HepG2 (cell line): Measurements from ENCODE around the gene GGCT. TPM values are rescaled to one million over a fixed set of nuclear protein-coding genes. Genes with fewer than 3 reads are reported as not detected.

ENCODE experiments used
- EP300 ChIP-seq, 3 experiments: sonication (generic) in 1 of 3; formaldehyde crosslinking in 1 of 3; IDR thresholded peaks; 2 replicates each; pipeline versions ENCODE4 v1.5.1 to v1.6.1; 2011 to 2020; ENCODE audit warnings: low read depth in 2 of 3, low read length in 2 of 3, borderline replicate concordance in 1 of 3, improper control_type of control experiment in 1 of 3, mild to moderate bottlenecking in 1 of 3, missing genetic modification reagents in 1 of 3, moderate library complexity in 1 of 3
- MEIS2 ChIP-seq: sonication (generic); formaldehyde crosslinking; IDR thresholded peaks from 2 replicates; pipeline ENCODE4 v1.9.0; 2021; ENCODE audit warnings: mild to moderate bottlenecking, missing genetic modification reagents
- NPAS2 ChIP-seq: sonication (generic); formaldehyde crosslinking; IDR thresholded peaks from 2 replicates; pipeline ENCODE4 v1.8.0; 2022; ENCODE audit warnings: mild to moderate bottlenecking, missing genetic modification reagents, borderline replicate concordance
- RXRB ChIP-seq: IDR thresholded peaks from 2 replicates; pipeline ENCODE4 v1.6.1; 2016; ENCODE audit warnings: borderline replicate concordance, missing genetic modification reagents, missing compliant biosample characterization
- ZNF205 ChIP-seq: IDR thresholded peaks from 2 replicates; pipeline ENCODE4 v1.6.1; 2018; ENCODE audit warnings: missing biosample characterization, missing genetic modification reagents
- ZNF224 ChIP-seq: sonication (generic); formaldehyde crosslinking; IDR thresholded peaks from 2 replicates; pipeline ENCODE4 v1.5.0; 2020; ENCODE audit warnings: mild to moderate bottlenecking, missing genetic modification reagents
- polyA plus RNA-seq, 8 experiments: library from polyadenylated mRNA; depleted of rRNA in 3 of 8; stranded (reverse) in 7 of 8; unstranded in 1 of 8; fragments of >200 nt; fragmentation: Illumina TruSeq in 4 of 8; extraction: Trizol in 4 of 8; gene quantifications; 2 replicates each; pipeline versions ENCODE4 v1.2.1 to v1.2.3, GENCODE V29; 2011 to 2016; ENCODE audit warnings: low read depth in 4 of 8, missing spikeins in 1 of 8, mixed read lengths in 1 of 8; ENCODE audit not compliant: insufficient read depth in 1 of 8
- total RNA-seq, 5 experiments: library from RNA; depleted of rRNA; stranded (reverse); fragments of >200 nt; fragmentation: Illumina TruSeq; extraction: Trizol; gene quantifications; 2 replicates each; pipeline ENCODE4 v1.2.3, GENCODE V29; 2016; ENCODE audit warnings: low read depth in 1 of 5
- TF ChIP-seq, protein P1 (sequence below): sonication (generic); formaldehyde crosslinking; IDR thresholded peaks from 2 replicates; pipeline ENCODE4 v1.9.0; 2022; ENCODE audit warnings: low read depth, missing genetic modification reagents
- TF ChIP-seq, protein P2 (sequence below): sonication (generic); formaldehyde crosslinking; IDR thresholded peaks from 2 replicates; pipeline ENCODE4 v1.4.0; 2020; ENCODE audit warnings: missing genetic modification reagents
- TF ChIP-seq, protein P3 (sequence below): sonication (generic); formaldehyde crosslinking; IDR thresholded peaks from 2 replicates; pipeline ENCODE4 v1.4.0; 2020; ENCODE audit warnings: missing genetic modification reagents, borderline replicate concordance
- TF ChIP-seq, protein P4 (sequence below): IDR thresholded peaks from 2 replicates; pipeline ENCODE4 v1.6.1; 2012; ENCODE audit warnings: low read depth, low read length, improper control_type of control experiment
- TF ChIP-seq, protein P5 (sequence below): sonication (generic); formaldehyde crosslinking; IDR thresholded peaks from 2 replicates; pipeline ENCODE4 v1.4.0; 2020; ENCODE audit warnings: mild to moderate bottlenecking, missing genetic modification reagents

The GGCT gene
- total and polyA plus RNA-seq, 2 of the 13 experiments (the other 11 are each of a cell fraction or from before 2014, with no cell fraction given), result 19.5 to 78.3 TPM

DNA sequence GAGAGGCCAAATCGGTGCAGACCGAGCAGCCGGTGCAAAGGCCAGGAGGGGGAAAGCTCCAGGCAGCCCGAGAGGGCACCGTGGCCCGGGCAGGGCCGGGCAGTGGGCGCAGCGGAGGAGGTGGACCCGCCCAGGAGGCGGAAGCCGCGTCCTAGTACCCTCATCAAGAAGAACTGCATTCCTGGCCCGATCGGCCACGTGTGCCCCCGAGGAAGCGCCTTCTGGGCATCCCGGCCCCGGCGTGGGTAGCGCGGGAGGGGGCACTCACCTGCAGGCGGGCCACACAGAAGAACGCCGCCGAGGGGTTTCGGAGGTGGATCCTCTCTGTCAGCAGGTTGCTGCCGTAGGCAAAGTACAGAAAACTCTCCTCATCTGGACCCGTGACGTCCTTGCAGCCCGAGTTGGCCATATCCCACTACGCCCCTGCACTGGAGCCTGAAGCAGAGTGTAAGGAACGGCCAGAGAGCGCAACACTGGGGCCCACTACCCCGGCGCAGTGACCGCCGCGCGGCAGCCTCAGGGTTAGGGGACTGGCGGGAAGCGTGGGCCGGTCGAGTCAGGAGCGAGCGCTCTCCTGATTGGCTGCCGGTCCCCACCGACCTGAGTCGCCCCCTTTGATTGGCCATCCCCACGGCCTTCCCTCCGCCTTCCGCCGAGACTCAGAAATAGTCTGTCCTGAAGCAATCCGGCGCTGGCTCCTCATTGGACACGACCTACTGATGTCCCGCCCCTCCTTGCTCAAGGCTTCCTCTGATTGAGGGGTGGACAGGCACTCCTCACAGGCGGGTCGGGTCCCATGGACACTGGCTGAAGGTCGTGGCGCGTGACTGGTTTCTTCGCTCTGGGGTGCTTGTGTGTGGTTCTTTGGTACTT, at the start of gene GGCT (continued):
- TF ChIP-seq EP300 (IDR thresholded peaks at IDR 0.05; ENCODE audit: low read depth in 2 of 2, low read length in 2 of 2) (no peak), EP300 (CRISPR knock-in tag; IDR thresholded peaks at IDR 0.05; ENCODE audit: borderline replicate concordance) (peak; percentile 41; the same call in 1 of the 2 replicates), RXRB (peak; percentile 16), NPAS2 (CRISPR knock-in tag) (no peak), ZNF224 (CRISPR knock-in tag) (peak; percentile 90), ZNF205 (CRISPR knock-in tag) (0 out of 2 replicates have a peak, but pooled peaks have one; percentile 18), MEIS2 (peak; percentile 14; the same call in 1 of the 2 replicates)
- TF ChIP-seq, protein P1, sequence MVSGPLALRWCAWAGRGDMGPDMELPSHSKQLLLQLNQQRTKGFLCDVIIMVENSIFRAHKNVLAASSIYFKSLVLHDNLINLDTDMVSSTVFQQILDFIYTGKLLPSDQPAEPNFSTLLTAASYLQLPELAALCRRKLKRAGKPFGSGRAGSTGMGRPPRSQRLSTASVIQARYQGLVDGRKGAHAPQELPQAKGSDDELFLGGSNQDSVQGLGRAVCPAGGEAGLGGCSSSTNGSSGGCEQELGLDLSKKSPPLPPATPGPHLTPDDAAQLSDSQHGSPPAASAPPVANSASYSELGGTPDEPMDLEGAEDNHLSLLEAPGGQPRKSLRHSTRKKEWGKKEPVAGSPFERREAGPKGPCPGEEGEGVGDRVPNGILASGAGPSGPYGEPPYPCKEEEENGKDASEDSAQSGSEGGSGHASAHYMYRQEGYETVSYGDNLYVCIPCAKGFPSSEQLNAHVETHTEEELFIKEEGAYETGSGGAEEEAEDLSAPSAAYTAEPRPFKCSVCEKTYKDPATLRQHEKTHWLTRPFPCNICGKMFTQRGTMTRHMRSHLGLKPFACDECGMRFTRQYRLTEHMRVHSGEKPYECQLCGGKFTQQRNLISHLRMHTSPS, result peak; percentile 73
- TF ChIP-seq, protein P2, sequence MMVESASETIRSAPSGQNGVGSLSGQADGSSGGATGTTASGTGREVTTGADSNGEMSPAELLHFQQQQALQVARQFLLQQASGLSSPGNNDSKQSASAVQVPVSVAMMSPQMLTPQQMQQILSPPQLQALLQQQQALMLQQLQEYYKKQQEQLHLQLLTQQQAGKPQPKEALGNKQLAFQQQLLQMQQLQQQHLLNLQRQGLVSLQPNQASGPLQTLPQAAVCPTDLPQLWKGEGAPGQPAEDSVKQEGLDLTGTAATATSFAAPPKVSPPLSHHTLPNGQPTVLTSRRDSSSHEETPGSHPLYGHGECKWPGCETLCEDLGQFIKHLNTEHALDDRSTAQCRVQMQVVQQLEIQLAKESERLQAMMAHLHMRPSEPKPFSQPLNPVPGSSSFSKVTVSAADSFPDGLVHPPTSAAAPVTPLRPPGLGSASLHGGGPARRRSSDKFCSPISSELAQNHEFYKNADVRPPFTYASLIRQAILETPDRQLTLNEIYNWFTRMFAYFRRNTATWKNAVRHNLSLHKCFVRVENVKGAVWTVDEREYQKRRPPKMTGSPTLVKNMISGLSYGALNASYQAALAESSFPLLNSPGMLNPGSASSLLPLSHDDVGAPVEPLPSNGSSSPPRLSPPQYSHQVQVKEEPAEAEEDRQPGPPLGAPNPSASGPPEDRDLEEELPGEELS (CRISPR knock-in tag), result no peak
- TF ChIP-seq, protein P3, sequence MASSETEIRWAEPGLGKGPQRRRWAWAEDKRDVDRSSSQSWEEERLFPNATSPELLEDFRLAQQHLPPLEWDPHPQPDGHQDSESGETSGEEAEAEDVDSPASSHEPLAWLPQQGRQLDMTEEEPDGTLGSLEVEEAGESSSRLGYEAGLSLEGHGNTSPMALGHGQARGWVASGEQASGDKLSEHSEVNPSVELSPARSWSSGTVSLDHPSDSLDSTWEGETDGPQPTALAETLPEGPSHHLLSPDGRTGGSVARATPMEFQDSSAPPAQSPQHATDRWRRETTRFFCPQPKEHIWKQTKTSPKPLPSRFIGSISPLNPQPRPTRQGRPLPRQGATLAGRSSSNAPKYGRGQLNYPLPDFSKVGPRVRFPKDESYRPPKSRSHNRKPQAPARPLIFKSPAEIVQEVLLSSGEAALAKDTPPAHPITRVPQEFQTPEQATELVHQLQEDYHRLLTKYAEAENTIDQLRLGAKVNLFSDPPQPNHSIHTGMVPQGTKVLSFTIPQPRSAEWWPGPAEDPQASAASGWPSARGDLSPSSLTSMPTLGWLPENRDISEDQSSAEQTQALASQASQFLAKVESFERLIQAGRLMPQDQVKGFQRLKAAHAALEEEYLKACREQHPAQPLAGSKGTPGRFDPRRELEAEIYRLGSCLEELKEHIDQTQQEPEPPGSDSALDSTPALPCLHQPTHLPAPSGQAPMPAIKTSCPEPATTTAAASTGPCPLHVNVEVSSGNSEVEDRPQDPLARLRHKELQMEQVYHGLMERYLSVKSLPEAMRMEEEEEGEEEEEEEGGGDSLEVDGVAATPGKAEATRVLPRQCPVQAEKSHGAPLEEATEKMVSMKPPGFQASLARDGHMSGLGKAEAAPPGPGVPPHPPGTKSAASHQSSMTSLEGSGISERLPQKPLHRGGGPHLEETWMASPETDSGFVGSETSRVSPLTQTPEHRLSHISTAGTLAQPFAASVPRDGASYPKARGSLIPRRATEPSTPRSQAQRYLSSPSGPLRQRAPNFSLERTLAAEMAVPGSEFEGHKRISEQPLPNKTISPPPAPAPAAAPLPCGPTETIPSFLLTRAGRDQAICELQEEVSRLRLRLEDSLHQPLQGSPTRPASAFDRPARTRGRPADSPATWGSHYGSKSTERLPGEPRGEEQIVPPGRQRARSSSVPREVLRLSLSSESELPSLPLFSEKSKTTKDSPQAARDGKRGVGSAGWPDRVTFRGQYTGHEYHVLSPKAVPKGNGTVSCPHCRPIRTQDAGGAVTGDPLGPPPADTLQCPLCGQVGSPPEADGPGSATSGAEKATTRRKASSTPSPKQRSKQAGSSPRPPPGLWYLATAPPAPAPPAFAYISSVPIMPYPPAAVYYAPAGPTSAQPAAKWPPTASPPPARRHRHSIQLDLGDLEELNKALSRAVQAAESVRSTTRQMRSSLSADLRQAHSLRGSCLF (CRISPR knock-in tag), result no peak
- TF ChIP-seq, protein P4, sequence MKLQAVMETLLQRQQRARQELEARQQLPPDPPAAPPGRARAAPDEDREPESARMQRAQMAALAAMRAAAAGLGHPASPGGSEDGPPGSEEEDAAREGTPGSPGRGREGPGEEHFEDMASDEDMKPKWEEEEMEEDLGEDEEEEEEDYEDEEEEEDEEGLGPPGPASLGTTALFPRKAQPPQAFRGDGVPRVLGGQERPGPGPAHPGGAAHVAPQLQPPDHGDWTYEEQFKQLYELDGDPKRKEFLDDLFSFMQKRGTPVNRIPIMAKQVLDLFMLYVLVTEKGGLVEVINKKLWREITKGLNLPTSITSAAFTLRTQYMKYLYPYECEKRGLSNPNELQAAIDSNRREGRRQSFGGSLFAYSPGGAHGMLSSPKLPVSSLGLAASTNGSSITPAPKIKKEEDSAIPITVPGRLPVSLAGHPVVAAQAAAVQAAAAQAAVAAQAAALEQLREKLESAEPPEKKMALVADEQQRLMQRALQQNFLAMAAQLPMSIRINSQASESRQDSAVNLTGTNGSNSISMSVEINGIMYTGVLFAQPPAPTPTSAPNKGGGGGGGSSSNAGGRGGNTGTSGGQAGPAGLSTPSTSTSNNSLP, result no peak
- TF ChIP-seq, protein P5, sequence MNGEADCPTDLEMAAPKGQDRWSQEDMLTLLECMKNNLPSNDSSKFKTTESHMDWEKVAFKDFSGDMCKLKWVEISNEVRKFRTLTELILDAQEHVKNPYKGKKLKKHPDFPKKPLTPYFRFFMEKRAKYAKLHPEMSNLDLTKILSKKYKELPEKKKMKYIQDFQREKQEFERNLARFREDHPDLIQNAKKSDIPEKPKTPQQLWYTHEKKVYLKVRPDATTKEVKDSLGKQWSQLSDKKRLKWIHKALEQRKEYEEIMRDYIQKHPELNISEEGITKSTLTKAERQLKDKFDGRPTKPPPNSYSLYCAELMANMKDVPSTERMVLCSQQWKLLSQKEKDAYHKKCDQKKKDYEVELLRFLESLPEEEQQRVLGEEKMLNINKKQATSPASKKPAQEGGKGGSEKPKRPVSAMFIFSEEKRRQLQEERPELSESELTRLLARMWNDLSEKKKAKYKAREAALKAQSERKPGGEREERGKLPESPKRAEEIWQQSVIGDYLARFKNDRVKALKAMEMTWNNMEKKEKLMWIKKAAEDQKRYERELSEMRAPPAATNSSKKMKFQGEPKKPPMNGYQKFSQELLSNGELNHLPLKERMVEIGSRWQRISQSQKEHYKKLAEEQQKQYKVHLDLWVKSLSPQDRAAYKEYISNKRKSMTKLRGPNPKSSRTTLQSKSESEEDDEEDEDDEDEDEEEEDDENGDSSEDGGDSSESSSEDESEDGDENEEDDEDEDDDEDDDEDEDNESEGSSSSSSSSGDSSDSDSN (CRISPR knock-in tag), result peak; percentile 77
